Vagina (tissue), 2 donors: ENCODE measurements around the gene MTHFS.

Source experiments
- CTCF ChIP-seq, 3 experiments: fragments of 450-650 bp in 2 of 3; fragments of 200-600 bp in 1 of 3; sonication (generic) in 1 of 3; IDR thresholded peaks; one replicate each; pipeline ENCODE4 v1.5.1; 2017 to 2019; ENCODE audit warnings: antibody characterized with exemption in 3 of 3, mild to moderate bottlenecking in 2 of 3, moderate library complexity in 2 of 3
- POLR2A ChIP-seq, 2 donors: fragments of 450-650 bp; IDR thresholded peaks; one replicate each; pipeline ENCODE4 v1.6.1; 2017; ENCODE audit warnings: antibody characterized with exemption in 2 of 2, mild to moderate bottlenecking in 2 of 2, moderate library complexity in 2 of 2

- no peak for TF ChIP-seq CTCF (IDR thresholded peaks at IDR 0.05)
- no peak for TF ChIP-seq POLR2A (IDR thresholded peaks at IDR 0.05)
Observed at GRCh38 chr15:79924379-79924778, 27.6 kb upstream of the MTHFS start.
